WI38 (cell line): ENCODE data around the gene GMPR2.

Experiments
- H3K4me3 ChIP-seq: 2 replicates; pipeline ENCODE4 v1.5.1; 2011; ENCODE audit warnings: low read depth, mild to moderate bottlenecking, control low read depth, low read length
- TF ChIP-seq, protein P1 (sequence below): IDR thresholded peaks from 2 replicates; pipeline ENCODE4 v1.5.1; 2012; ENCODE audit warnings: low read depth, mild to moderate bottlenecking, control low read depth, low read length

GMPR2 gene

DNA sequence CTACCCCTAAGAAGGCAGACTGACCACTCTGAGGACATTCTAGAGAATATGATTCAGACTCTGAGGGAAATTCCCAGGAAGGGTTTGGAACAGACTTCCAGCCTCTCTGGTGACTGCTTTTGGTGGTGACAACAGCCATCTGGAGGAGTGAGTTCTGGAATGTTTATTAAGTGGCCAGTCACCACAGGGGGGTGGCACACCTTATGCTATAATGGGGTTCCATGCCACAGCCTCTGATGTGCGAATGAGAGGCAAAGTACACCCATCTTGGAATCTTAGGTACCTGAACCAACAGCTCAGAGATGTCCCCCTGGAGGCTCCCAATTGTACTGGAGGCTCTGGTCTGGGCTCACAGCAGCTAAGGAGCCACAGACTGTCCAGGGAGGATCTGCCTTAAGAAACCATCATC, 19.2 kb downstream of the GMPR2 start:
- TF ChIP-seq, protein P1, sequence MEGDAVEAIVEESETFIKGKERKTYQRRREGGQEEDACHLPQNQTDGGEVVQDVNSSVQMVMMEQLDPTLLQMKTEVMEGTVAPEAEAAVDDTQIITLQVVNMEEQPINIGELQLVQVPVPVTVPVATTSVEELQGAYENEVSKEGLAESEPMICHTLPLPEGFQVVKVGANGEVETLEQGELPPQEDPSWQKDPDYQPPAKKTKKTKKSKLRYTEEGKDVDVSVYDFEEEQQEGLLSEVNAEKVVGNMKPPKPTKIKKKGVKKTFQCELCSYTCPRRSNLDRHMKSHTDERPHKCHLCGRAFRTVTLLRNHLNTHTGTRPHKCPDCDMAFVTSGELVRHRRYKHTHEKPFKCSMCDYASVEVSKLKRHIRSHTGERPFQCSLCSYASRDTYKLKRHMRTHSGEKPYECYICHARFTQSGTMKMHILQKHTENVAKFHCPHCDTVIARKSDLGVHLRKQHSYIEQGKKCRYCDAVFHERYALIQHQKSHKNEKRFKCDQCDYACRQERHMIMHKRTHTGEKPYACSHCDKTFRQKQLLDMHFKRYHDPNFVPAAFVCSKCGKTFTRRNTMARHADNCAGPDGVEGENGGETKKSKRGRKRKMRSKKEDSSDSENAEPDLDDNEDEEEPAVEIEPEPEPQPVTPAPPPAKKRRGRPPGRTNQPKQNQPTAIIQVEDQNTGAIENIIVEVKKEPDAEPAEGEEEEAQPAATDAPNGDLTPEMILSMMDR = no peak
- no peak overlapping the region for H3K4me3 ChIP-seq

DNA sequence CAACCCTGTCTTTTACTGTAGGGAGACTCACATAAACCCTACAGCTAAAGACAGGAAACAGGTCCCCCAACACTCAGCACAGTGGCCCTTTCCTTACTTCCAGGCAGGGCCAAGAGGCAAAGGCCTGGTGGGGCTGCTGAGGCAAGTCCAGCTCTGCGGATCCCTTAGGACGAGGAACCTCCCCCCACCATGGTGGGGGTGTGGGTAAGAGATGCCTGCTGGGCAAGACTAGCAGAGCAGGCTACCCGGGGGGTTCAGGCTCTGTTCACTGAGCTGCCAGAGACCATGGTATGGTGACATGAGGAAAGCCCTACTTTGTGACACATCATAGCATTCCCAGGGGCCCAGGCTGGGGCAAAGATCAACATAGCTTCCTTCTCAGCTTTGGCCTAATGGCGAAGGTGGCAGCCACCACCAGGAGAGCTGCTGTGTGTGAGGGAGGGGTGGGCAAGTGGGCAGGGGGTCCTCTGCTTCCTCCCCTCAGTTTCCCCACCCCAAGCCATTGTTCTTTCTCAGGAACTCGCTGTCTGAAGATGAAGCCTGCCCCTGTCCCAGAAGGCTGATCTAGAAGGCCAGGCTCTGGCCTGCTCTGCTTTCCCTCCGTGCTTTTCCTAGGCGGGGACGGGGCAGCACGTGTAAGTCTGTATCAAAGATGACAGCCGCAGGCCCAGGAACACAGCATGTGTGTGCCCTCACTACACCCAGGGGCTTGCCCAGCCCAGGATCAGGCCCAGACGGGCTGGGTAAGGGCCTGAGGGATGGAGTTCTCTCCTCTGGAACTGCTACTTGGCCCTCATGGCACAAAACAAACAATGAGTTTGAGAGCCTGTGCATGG, 19.8 kb downstream of the GMPR2 start:
- no peak overlapping the region for H3K4me3 ChIP-seq
- TF ChIP-seq, protein P1 = no peak

DNA sequence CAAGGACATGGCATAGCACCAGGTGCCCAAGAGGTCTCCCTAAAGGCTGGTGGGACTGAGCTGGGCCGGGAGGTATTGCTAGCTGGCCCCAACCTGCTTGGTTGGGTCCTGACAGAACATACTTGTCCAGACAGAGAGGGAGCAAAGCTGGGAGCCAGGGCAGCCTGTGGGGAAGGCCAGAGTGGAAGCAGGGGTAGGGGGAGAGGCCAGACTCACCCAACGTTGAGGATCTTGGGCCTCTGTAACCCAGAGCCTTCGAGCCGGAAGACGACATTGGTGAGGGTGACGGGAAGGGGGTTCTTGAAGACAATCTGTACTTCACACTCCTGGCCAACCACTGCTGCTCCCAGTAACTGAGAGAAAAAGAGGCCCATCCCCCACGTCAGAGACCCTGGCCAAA, 21.2 kb downstream of the GMPR2 start:
- no peak overlapping the region for H3K4me3 ChIP-seq
- TF ChIP-seq, protein P1 = no peak

DNA sequence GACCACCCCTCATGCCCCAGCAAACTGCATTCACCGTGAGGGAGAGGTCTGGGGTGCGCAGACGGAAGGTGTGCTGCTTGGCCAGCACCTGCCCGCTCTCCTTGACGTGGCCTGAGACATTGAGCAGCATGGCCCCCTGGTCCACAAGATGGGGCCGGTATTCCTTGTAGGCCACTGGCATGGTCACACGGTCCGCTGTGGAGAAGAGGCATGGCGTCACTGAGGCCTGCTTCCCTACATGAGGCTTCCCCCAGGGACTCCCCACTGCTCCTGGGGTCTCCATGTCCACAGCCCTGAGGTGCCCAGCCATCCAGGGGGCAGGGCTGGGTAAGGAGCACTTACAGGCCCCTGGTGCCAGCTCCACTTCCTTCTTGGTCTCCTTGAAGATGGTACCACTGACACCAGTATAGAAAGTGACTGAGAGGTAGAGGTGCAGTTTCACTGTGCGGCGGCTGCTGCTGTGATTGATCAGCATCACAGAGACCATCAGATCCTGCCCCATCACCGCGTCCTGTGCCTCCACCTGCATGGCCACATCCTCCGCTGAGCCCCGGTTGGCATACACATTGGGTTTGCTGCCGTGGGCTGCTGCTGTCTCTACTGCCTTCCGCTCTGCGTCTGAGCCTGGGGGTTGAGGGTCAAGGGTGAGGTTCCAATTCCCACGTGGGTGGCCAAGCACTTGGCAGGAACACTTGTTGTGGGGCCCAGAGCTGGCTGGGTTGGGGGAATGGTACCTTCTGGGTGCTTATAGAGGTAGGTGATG, 22.1 kb downstream of the GMPR2 start:
- no peak overlapping the region for H3K4me3 ChIP-seq
- TF ChIP-seq, protein P1 = no peak

DNA sequence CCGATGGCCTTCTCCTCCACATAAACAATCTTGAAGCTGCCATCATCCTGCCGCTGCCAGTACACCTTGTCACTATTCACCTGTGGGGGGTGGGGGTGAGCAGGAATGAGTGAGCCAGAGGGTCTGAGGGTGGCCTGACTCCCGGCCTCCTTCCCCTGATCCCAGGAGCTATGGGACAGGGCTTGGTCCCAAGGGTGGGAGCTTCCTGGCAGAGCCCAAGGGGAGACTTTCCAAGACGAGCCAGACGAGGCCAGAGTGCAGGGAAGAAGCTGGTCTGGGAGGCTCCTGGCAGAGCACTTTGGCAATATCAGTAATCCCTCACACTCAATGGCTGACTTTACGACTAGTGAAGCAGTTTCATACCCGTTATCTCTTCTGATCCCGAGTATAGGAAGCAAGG, 22.7 kb downstream of the GMPR2 start:
- TF ChIP-seq, protein P1 = no peak

DNA sequence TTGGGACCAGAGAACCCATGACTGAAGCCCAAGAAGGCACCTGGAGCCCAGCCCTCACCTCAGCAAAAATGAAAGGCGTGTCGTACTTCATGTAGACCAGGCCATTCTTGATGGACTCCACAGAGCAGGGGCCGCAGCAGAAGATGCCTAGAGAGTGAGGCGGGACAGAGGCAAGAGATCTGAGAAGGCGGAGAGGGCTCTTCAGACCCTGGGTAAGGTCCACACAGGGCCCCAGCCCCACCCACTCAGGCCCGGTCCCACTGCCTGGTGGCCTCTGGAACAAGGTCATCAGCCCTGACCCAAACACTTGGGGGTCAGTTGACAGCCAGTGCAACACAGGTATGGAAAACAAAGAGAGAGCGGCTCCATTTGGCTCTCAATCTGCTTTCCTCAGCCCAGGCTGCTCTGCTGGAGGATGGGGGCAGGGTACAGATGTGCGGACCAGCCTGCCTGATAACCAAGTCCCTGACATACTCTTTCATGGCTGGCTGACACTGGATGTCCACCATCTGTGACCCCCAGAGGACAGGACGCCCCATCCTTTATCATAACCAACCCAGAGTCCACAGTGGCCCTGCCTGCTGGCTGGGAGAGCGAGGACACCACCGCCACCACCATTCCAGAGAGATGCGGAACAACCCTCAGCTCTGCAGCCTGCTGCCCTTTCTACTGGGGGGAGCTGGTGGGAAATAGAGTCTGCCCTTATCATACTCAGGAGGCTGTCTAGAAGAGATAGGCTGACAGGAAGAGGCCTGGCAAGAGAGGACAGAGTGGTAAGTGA, 23.4 kb downstream of the GMPR2 start:
- TF ChIP-seq, protein P1 = no peak
- no peak overlapping the region for H3K4me3 ChIP-seq

More for the DNA sequence above, 22.7 kb downstream of the GMPR2 start:
- no peak overlapping the region for H3K4me3 ChIP-seq
